GM18951 (cell line): ENCODE results near the gene FLNA.
A peak's percentile ranks its signal among the peaks of the same experiment; 100 is the strongest.
"Not testable (repeated sequence)": the region's sequence is repeated elsewhere in the genome, so short reads cannot be mapped to it uniquely, and the experiment has no call there.

Experiments
- POLR2A ChIP-seq: IDR thresholded peaks from 4 replicates; pipeline ENCODE4 v1.6.1; 2011; ENCODE audit warnings: mild to moderate bottlenecking; ENCODE audit not compliant: insufficient read length, insufficient read depth; ENCODE audit errors: extremely low read depth
- in situ Hi-C: fragments of 300-500 bp; cut with MboI; formaldehyde crosslinking; loops from one replicate; pipeline ENCODE4 v1.12.0; 2022; ENCODE audit warnings: low sequenced_read_pairs, mixed read lengths, inconsistent platforms; ENCODE audit not compliant: unreplicated experiment

The FLNA gene

GRCh38 chrX:154402622-154403127 lies 28.2 kb upstream of the FLNA start:
- in situ Hi-C loops = no loop called here
- TF ChIP-seq POLR2A = no peak

- no peak for TF ChIP-seq POLR2A
- in situ Hi-C loops = no loop called here
These were observed 27.6 kb upstream of the FLNA start for GRCh38 chrX:154401918-154402621.

GRCh38 chrX:154401045-154401799 lies 26.8 kb upstream of the FLNA start:
- peak; percentile 49 for TF ChIP-seq POLR2A
- in situ Hi-C loops = no loop called here

GRCh38 chrX:154400369-154400817 lies 26.0 kb upstream of the FLNA start:
- in situ Hi-C loops = not testable (repeated sequence)

- no peak for TF ChIP-seq POLR2A
- in situ Hi-C loops = loop anchor here (10.0 kb wide), 1 partner anchor 65 kb away; no protein-coding TSS in a partner anchor
These were observed 25.3 kb upstream of the FLNA start for GRCh38 chrX:154399527-154400368.

- in situ Hi-C loops = loop anchor here (10.0 kb wide), 1 partner anchor 64 kb away; no protein-coding TSS in a partner anchor
These were observed 24.5 kb upstream of the FLNA start for GRCh38 chrX:154398668-154399526.

GRCh38 chrX:154397888-154398667 lies 23.6 kb upstream of the FLNA start, which contains the start of gene RPL10:
Gene RPL10, plus strand, starts transcription at chrX:154398377. Its CDS starts 143 bp downstream, at chrX:154398520.
- peak; percentile 98 for TF ChIP-seq POLR2A
- in situ Hi-C loops = loop anchor here (10.0 kb wide), 1 partner anchor 63 kb away; no protein-coding TSS in a partner anchor

More at GRCh38 chrX:154398668-154399526, 24.5 kb upstream of the FLNA start:
- no peak for TF ChIP-seq POLR2A

- TF ChIP-seq POLR2A = no peak
- in situ Hi-C loops = loop anchor here (10.0 kb wide), 1 partner anchor 62 kb away; no protein-coding TSS in a partner anchor
These were observed 22.8 kb upstream of the FLNA start for GRCh38 chrX:154396973-154397887.

- in situ Hi-C loops = loop anchor here (10.0 kb wide), 1 partner anchor 62 kb away; no protein-coding TSS in a partner anchor
These were observed 21.9 kb upstream of the FLNA start for GRCh38 chrX:154396363-154396762.

GRCh38 chrX:154389812-154390747 lies 15.6 kb upstream of the FLNA start:
- in situ Hi-C loops = loop anchor here (10.0 kb wide), 1 partner anchor 55 kb away; no protein-coding TSS in a partner anchor

GRCh38 chrX:154388649-154389048 lies 14.2 kb upstream of the FLNA start:
- in situ Hi-C loops = not testable (repeated sequence)

- in situ Hi-C loops = not testable (repeated sequence)
These were observed 13.7 kb upstream of the FLNA start for GRCh38 chrX:154388094-154388493.
